Immature natural killer cell (primary cell): Measurements from ENCODE around the gene COBL. TPM values are rescaled to one million over a fixed set of nuclear protein-coding genes. Genes with fewer than 3 reads are reported as not detected.

Experiments used
- DNase-seq, 3 donors: peaks; one replicate each; pipeline ENCODE4 v3.0.0; 2022; ENCODE audit warnings: mixed read lengths in 1 of 3
- H3K27ac Mint-ChIP-seq, 6 donors: one replicate each; pipeline ENCODE4 v1.8.0; 2020; ENCODE audit warnings: mixed read lengths in 6 of 6, mild to moderate bottlenecking in 5 of 6, inconsistent platforms in 4 of 6, moderate library complexity in 3 of 6
- H3K27me3 Mint-ChIP-seq, 3 donors: one replicate each; pipeline ENCODE4 v1.8.0; 2020 to 2021; ENCODE audit warnings: low read depth in 3 of 3, mild to moderate bottlenecking in 3 of 3, mixed read lengths in 3 of 3, moderate library complexity in 3 of 3, inconsistent platforms in 1 of 3
- H3K36me3 Mint-ChIP-seq, 3 donors: one replicate each; pipeline ENCODE4 v1.8.0; 2020; ENCODE audit warnings: mixed read lengths in 3 of 3, inconsistent platforms in 2 of 3, mild to moderate bottlenecking in 2 of 3
- H3K4me1 Mint-ChIP-seq, 2 donors: one replicate each; pipeline ENCODE4 v1.8.0; 2020; ENCODE audit warnings: inconsistent platforms in 2 of 2, mild to moderate bottlenecking in 2 of 2, mixed read lengths in 2 of 2, moderate library complexity in 1 of 2
- H3K4me3 Mint-ChIP-seq, 5 donors: one replicate each; pipeline ENCODE4 v1.8.0; 2020; ENCODE audit warnings: mild to moderate bottlenecking in 5 of 5, mixed read lengths in 5 of 5, inconsistent platforms in 3 of 5, moderate library complexity in 3 of 5
- H3K9me3 Mint-ChIP-seq, 6 donors: one replicate each; pipeline ENCODE4 v1.8.0; 2020; ENCODE audit warnings: mild to moderate bottlenecking in 6 of 6, mixed read lengths in 6 of 6, inconsistent platforms in 4 of 6, moderate library complexity in 3 of 6
- polyA plus RNA-seq, 3 donors: library from polyadenylated mRNA; unstranded; fragments of 300-500 nt; fragmentation: Illumina TruSeq; gene quantifications; one replicate each; pipeline ENCODE4 v1.2.3, GENCODE V29; 2021

The COBL gene
- polyA plus RNA-seq, 3 donors from 2014 or later = not detected

GRCh38 chr7:50985096-50985495 lies 331.5 kb downstream of the COBL start:
- Mint-ChIP-seq H3K4me1 (no peaks in the 10 kb centered on the region), H3K4me3 (no peak overlapping the region), H3K36me3 (no peaks in the 10 kb centered on the region), H3K27me3 (peaks cover 0 to 11% (median 1%) of the 10 kb centered on the region in 3 donors), H3K9me3 (peaks cover 0 to 4% (median 1%) of the 10 kb centered on the region in 6 donors), H3K27ac (no peak overlapping the region)
- no peak for DNase-seq

GRCh38 chr7:50983850-50984249 lies 332.8 kb downstream of the COBL start:
- peaks cover 0 to 12% (median 1%) of the 10 kb centered on the region in 3 donors for H3K27me3 Mint-ChIP-seq
- no peak overlapping the region for H3K27ac Mint-ChIP-seq
- DNase-seq = no peak
- H3K9me3 Mint-ChIP-seq = peaks cover 0 to 2% (median 0%) of the 10 kb centered on the region in 6 donors
- no peaks in the 10 kb centered on the region for H3K4me1 Mint-ChIP-seq
- no peak overlapping the region for H3K4me3 Mint-ChIP-seq
- no peaks in the 10 kb centered on the region for H3K36me3 Mint-ChIP-seq

GRCh38 chr7:50982626-50983025 lies 334.0 kb downstream of the COBL start:
- Mint-ChIP-seq H3K27me3 (peaks cover 0 to 13% (median 1%) of the 10 kb centered on the region in 3 donors), H3K27ac (no peak overlapping the region), H3K4me3 (no peak overlapping the region), H3K9me3 (peaks cover 0 to 2% (median 0%) of the 10 kb centered on the region in 6 donors), H3K36me3 (no peaks in the 10 kb centered on the region), H3K4me1 (no peaks in the 10 kb centered on the region)
- DNase-seq = no peak

GRCh38 chr7:50981743-50982142 lies 334.9 kb downstream of the COBL start:
- Mint-ChIP-seq H3K27ac (no peak overlapping the region), H3K9me3 (peaks cover 0 to 2% (median 0%) of the 10 kb centered on the region in 6 donors), H3K4me3 (no peak overlapping the region), H3K4me1 (no peaks in the 10 kb centered on the region), H3K36me3 (no peaks in the 10 kb centered on the region), H3K27me3 (peaks cover 0 to 13% (median 1%) of the 10 kb centered on the region in 3 donors)
- DNase-seq = no peak

DNA sequence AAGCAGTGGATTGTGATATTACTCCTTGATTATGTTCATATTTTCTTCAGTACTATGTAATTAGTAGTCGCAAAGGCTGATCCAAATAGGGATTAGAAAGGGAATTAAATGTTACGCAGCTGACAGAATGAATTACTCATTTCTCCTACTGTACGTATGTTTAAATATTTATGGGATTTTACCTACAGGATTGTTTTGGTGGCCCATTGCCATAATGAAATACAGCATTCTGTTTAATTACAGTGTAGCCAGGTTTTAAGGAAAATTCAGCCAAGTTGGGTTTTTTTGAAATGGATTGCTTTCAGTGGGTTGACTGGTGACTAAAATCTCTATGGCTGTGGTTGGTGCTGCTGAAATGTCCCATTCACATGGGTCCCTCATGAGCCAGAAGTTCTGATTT lies 336.2 kb downstream of the COBL start:
- H3K9me3 Mint-ChIP-seq = peaks cover 0 to 2% (median 0%) of the 10 kb centered on the region in 6 donors
- H3K27me3 Mint-ChIP-seq = peaks cover 0 to 9% (median 1%) of the 10 kb centered on the region in 3 donors
- no peak for DNase-seq
- no peak overlapping the region for H3K27ac Mint-ChIP-seq
- H3K4me1 Mint-ChIP-seq = no peaks in the 10 kb centered on the region
- no peaks in the 10 kb centered on the region for H3K36me3 Mint-ChIP-seq
- no peak overlapping the region for H3K4me3 Mint-ChIP-seq

DNA sequence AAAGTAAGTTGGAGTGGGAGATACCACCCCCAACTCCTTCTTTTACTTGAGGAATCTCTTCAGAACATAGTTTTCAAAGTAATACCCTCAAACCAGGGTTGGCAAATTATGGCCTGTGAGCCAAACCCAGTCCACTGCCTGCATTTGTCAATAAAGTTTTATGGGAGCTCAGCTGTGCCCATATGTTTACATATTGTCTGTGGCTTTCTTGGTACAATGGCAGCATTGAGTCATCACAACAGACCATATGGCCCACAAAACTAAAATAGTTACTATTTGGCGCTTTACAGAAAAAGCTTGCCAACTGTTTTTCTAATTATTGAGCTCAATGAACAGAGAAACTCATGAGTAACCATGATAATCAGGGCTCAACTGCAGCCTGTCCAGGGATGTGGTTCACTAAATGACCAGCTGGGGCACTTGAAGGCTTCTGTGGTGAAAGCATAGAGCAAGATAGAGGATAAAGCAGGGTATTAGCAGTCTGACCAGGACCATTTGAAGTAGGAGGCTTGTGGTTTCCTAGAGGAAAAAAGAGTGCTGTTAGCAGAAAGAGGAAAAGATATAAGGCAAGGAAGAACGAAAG lies 337.9 kb downstream of the COBL start:
- Mint-ChIP-seq H3K9me3 (peaks cover 0 to 2% (median 0%) of the 10 kb centered on the region in 6 donors), H3K4me3 (no peak overlapping the region), H3K27me3 (peaks cover 1 to 9% (median 2%) of the 10 kb centered on the region in 3 donors), H3K36me3 (no peaks in the 10 kb centered on the region), H3K27ac (no peak overlapping the region), H3K4me1 (no peaks in the 10 kb centered on the region)
- no peak for DNase-seq

DNA sequence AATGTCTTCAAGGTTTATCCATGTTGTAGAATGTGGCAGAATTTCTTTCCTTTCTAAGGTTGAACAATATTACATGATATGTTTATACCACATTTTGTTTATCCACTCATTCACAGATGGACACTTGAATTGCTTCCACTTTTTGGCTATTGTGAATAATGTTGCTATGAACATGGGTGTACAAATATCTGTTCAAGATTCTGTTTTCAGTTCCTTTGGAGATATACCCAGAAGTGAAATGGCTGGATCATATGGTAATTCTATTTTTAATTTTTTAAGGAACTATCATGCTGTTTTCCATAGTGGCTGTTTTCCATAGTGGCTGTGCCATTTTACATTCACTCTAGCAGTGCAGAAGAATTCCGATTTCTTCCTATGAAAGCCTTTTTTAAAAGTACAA lies 339.2 kb downstream of the COBL start:
- no peaks in the 10 kb centered on the region for H3K36me3 Mint-ChIP-seq
- no peak overlapping the region for H3K4me3 Mint-ChIP-seq
- no peaks in the 10 kb centered on the region for H3K4me1 Mint-ChIP-seq
- peaks cover 0 to 2% (median 0%) of the 10 kb centered on the region in 6 donors for H3K9me3 Mint-ChIP-seq
- DNase-seq = no peak
- no peak overlapping the region for H3K27ac Mint-ChIP-seq
- H3K27me3 Mint-ChIP-seq = peaks cover 0 to 9% (median 2%) of the 10 kb centered on the region in 3 donors

GRCh38 chr7:50976064-50976463 lies 340.5 kb downstream of the COBL start:
- H3K36me3 Mint-ChIP-seq = no peaks in the 10 kb centered on the region

DNA sequence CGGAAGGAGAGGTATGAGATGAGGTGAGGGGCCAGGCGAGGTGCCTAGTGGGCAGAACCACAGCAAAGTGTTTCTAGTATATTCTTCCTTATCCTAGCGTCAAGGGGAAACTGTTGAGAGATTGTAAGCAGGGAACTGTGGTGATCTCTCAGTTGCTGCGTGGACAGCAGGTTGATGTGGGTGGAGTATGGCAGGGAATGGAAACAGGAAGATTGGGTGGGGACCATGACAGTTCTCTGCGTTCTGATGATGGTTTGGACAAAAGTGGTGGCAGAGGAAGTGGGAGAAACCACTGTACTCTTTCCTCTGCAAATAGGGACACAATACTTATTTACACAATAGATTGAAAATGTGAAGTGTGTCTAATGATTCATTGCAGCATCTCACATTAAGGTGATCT lies 342.4 kb downstream of the COBL start:
- Mint-ChIP-seq H3K4me3 (no peak overlapping the region), H3K27me3 (peaks cover 2 to 4% (median 2%) of the 10 kb centered on the region in 3 donors), H3K9me3 (peaks cover 0 to 2% (median 0%) of the 10 kb centered on the region in 6 donors), H3K4me1 (no peaks in the 10 kb centered on the region), H3K27ac (no peak overlapping the region), H3K36me3 (no peaks in the 10 kb centered on the region)
- DNase-seq = no peak

More at GRCh38 chr7:50976064-50976463, 340.5 kb downstream of the COBL start:
- Mint-ChIP-seq H3K9me3 (peaks cover 0 to 2% (median 0%) of the 10 kb centered on the region in 6 donors), H3K27me3 (peaks cover 0 to 4% (median 2%) of the 10 kb centered on the region in 3 donors), H3K4me3 (no peak overlapping the region), H3K4me1 (no peaks in the 10 kb centered on the region), H3K27ac (no peak overlapping the region)
- DNase-seq = no peak

- H3K4me1 Mint-ChIP-seq = no peaks in the 10 kb centered on the region
- DNase-seq = no peak
- no peak overlapping the region for H3K4me3 Mint-ChIP-seq
- peaks cover 2% of the 10 kb centered on the region in 3 donors for H3K27me3 Mint-ChIP-seq
- H3K36me3 Mint-ChIP-seq = no peaks in the 10 kb centered on the region
- H3K9me3 Mint-ChIP-seq = peaks cover 0 to 2% (median 0%) of the 10 kb centered on the region in 6 donors
- no peak overlapping the region for H3K27ac Mint-ChIP-seq
Measured at GRCh38 chr7:50973814-50974213, 342.8 kb downstream of the COBL start.

DNA sequence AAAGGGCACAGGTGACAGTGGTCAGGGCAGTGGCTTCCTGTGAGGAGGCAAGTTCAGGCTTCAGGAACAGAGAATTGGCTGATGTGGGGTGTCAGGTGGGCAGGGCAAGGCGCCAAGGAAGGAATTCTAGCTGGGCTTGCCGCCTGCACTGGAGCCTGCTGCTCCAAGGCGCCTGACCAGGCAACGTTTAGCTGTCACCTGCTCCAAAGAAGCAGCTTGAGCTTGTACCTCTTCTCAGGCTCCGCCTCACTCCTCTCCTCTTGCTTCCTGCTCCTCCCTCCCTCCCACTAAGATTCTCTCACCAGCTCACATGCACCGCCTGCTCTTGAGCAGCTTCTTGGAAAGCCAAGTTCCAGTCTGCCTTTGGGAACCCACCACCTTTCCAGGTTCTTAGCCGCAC lies 346.5 kb downstream of the COBL start:
- Mint-ChIP-seq H3K4me3 (no peak overlapping the region), H3K36me3 (no peaks in the 10 kb centered on the region), H3K9me3 (peaks cover 0 to 13% (median 0%) of the 10 kb centered on the region in 6 donors), H3K27ac (no peak overlapping the region), H3K4me1 (no peaks in the 10 kb centered on the region), H3K27me3 (peaks cover 2% of the 10 kb centered on the region in 3 donors)
- DNase-seq = no peak
